IMR-90 (cell line): ENCODE results near the gene KLHL42. TPM values are rescaled to one million over a fixed set of nuclear protein-coding genes. Genes with fewer than 3 reads are reported as not detected.

Experiments used
- ATAC-seq: fragments of 200-7000 bp; cut with Tn5 transposase; 2 replicates; pipeline ENCODE4 v1.9.1; 2020; ENCODE audit warnings: low read depth, mild to moderate bottlenecking, moderate library complexity
- BruUV-seq: library from RNA; stranded (reverse); fragments of 400-500 nt; replicated peaks from 2 replicates; lab custom pipeline; 2021; lab: Mats Ljungman, UMichigan
- CTCF ChIA-PET: fragments of 300-600 bp; formaldehyde crosslinking; extraction: SDS; loops from one replicate; lab custom pipeline; 2021; ENCODE audit warnings: antibody characterized with exemption; lab: Yijun Ruan, JAX
- POLR2A ChIA-PET: fragments of 300-600 bp; sonication (Branson Sonifier 250); formaldehyde crosslinking; loops from one replicate; lab custom pipeline; 2022; ENCODE audit warnings: antibody characterized with exemption; ENCODE audit not compliant: unreplicated experiment; lab: Charles Lee
- DNase-seq: peaks from one replicate; pipeline ENCODE4 v3.0.0; 2013
- H2AFZ ChIP-seq: replicated peaks from 2 replicates; pipeline ENCODE3; 2013; ENCODE audit warnings: low read length, mild to moderate bottlenecking; ENCODE audit not compliant: poor library complexity
- H2AK5ac ChIP-seq: 2 replicates; pipeline ENCODE4 v1.6.1; 2013; ENCODE audit warnings: low read depth, low read length, inconsistent platforms
- H2AK9ac ChIP-seq: replicated peaks from 2 replicates; pipeline ENCODE3; 2013; ENCODE audit warnings: mild to moderate bottlenecking, low read depth, low read length, moderate library complexity; ENCODE audit not compliant: poor library complexity
- H2BK120ac ChIP-seq: 2 replicates; pipeline ENCODE4 v1.6.1; 2013; ENCODE audit warnings: low read depth, low read length, inconsistent platforms
- H2BK15ac ChIP-seq: 3 replicates; pipeline ENCODE4 v1.6.1; 2013; ENCODE audit warnings: low read depth, low read length, inconsistent platforms
- H2BK20ac ChIP-seq: 2 replicates; pipeline ENCODE4 v1.6.1; 2013; ENCODE audit warnings: low read depth, mild to moderate bottlenecking, inconsistent platforms, low read length, moderate library complexity
- H2BK5ac ChIP-seq: 2 replicates; pipeline ENCODE4 v1.6.1; 2013; ENCODE audit warnings: mild to moderate bottlenecking, low read depth, low read length, inconsistent platforms; ENCODE audit not compliant: poor library complexity, severe bottlenecking
- H3K14ac ChIP-seq: replicated peaks from 2 replicates; pipeline ENCODE4 v1.6.1; 2013; ENCODE audit warnings: low read depth, low read length, inconsistent platforms
- H3K18ac ChIP-seq: 2 replicates; pipeline ENCODE4 v1.6.1; 2013; ENCODE audit warnings: low read depth, low read length, control low read depth
- H3K23ac ChIP-seq: 2 replicates; pipeline ENCODE4 v1.6.1; 2013; ENCODE audit warnings: low read depth, low read length, inconsistent platforms
- H3K27ac ChIP-seq: 2 replicates; pipeline ENCODE4 v1.5.1; 2013; ENCODE audit warnings: mild to moderate bottlenecking, control low read depth, low read length; ENCODE audit not compliant: insufficient read depth
- H3K27me3 ChIP-seq: 2 replicates; pipeline ENCODE4 v1.6.1; 2013; ENCODE audit warnings: low read length; ENCODE audit not compliant: control insufficient read depth, insufficient read depth
- H3K36me3 ChIP-seq: 2 replicates; pipeline ENCODE4 v1.6.1; 2013; ENCODE audit warnings: low read length, mixed read lengths; ENCODE audit not compliant: control insufficient read depth, insufficient read depth
- H3K4ac ChIP-seq: 2 replicates; pipeline ENCODE4 v1.6.1; 2013; ENCODE audit warnings: low read depth, low read length, inconsistent platforms
- H3K4me1 ChIP-seq: 2 replicates; pipeline ENCODE4 v1.6.1; 2013; ENCODE audit warnings: low read length, mixed read lengths; ENCODE audit not compliant: control insufficient read depth, insufficient read depth
- H3K4me2 ChIP-seq: 2 replicates; pipeline ENCODE4 v1.6.1; 2013; ENCODE audit warnings: low read depth, mild to moderate bottlenecking, control low read depth, low read length, moderate library complexity
- H3K4me3 ChIP-seq: 2 replicates; pipeline ENCODE4 v1.5.1; 2013; ENCODE audit warnings: low read depth, mild to moderate bottlenecking, control low read depth, low read length, moderate library complexity; ENCODE audit not compliant: insufficient read depth
- H3K56ac ChIP-seq: 2 replicates; pipeline ENCODE4 v1.6.1; 2013; ENCODE audit warnings: low read length, inconsistent platforms; ENCODE audit not compliant: insufficient read depth; ENCODE audit errors: extremely low read depth
- H3K79me1 ChIP-seq, 2 experiments: 2 replicates each; pipeline ENCODE4 v1.6.1; 2013; ENCODE audit warnings: low read length in 2 of 2, inconsistent platforms in 1 of 2, low read depth in 1 of 2
- H3K9ac ChIP-seq: 2 replicates; pipeline ENCODE4 v1.6.1; 2013; ENCODE audit warnings: low read depth, low read length, control low read depth
- H3K9me1 ChIP-seq: 2 replicates; pipeline ENCODE4 v1.6.1; 2013; ENCODE audit warnings: low read length, inconsistent platforms; ENCODE audit not compliant: insufficient read depth
- H3K9me3 ChIP-seq: 2 replicates; pipeline ENCODE4 v1.6.1; 2013; ENCODE audit warnings: low read length; ENCODE audit not compliant: control insufficient read depth, insufficient read depth
- H4K20me1 ChIP-seq: 2 replicates; pipeline ENCODE4 v1.6.1; 2013; ENCODE audit warnings: low read length, inconsistent platforms; ENCODE audit not compliant: insufficient read depth
- H4K5ac ChIP-seq: 2 replicates; pipeline ENCODE4 v1.6.1; 2013; ENCODE audit warnings: mild to moderate bottlenecking, low read depth, low read length, control low read depth
- H4K8ac ChIP-seq, 2 experiments: 2 replicates each; pipeline ENCODE4 v1.6.1; 2013; ENCODE audit warnings: low read depth in 2 of 2, low read length in 2 of 2, control low read depth in 1 of 2, inconsistent platforms in 1 of 2
- H4K91ac ChIP-seq: 2 replicates; pipeline ENCODE4 v1.6.1; 2013; ENCODE audit warnings: low read depth, low read length, inconsistent platforms; ENCODE audit not compliant: insufficient read depth
- BHLHE40 ChIP-seq: fragments of 150-350 bp; IDR thresholded peaks from 2 replicates; pipeline ENCODE4 v1.6.1; 2016; ENCODE audit warnings: mild to moderate bottlenecking, low read depth, low read length
- ELK1 ChIP-seq: fragments of 150-350 bp; IDR thresholded peaks from 2 replicates; pipeline ENCODE4 v1.6.1; 2016; ENCODE audit warnings: low read depth, mild to moderate bottlenecking, low read length, moderate library complexity, borderline replicate concordance
- MAFK ChIP-seq: IDR thresholded peaks from 2 replicates; pipeline ENCODE4 v1.6.1; 2012; ENCODE audit warnings: low read depth, low read length, improper control_type of control experiment
- MAZ ChIP-seq: IDR thresholded peaks from 2 replicates; pipeline ENCODE4 v1.6.1; 2012; ENCODE audit warnings: low read depth, mild to moderate bottlenecking, low read length, improper control_type of control experiment, moderate library complexity, borderline replicate concordance
- MXI1 ChIP-seq: IDR thresholded peaks from 2 replicates; pipeline ENCODE4 v1.6.1; 2012; ENCODE audit warnings: low read depth, mild to moderate bottlenecking, low read length, moderate library complexity, borderline replicate concordance
- NFE2L2 ChIP-seq: fragments of 150-350 bp; IDR thresholded peaks from 2 replicates; pipeline ENCODE4 v1.6.1; 2016; ENCODE audit warnings: low read depth, mild to moderate bottlenecking, low read length
- POLR2A ChIP-seq: IDR thresholded peaks from 2 replicates; pipeline ENCODE4 v1.6.1; 2012; ENCODE audit warnings: mild to moderate bottlenecking, low read depth, low read length
- RAD21 ChIP-seq: IDR thresholded peaks from 2 replicates; pipeline ENCODE4 v1.6.1; 2012; ENCODE audit warnings: low read length, improper control_type of control experiment
- RCOR1 ChIP-seq: IDR thresholded peaks from 2 replicates; pipeline ENCODE4 v1.6.1; 2012; ENCODE audit warnings: mild to moderate bottlenecking, low read length, improper control_type of control experiment; ENCODE audit not compliant: insufficient replicate concordance
- SMC3 ChIP-seq: fragments of 150-350 bp; IDR thresholded peaks from 2 replicates; pipeline ENCODE4 v1.6.1; 2016; ENCODE audit warnings: low read depth, mild to moderate bottlenecking, antibody characterized with exemption, low read length, moderate library complexity
- WGBS, 2 experiments: methylation state at CpG; one replicate each; pipeline versions ENCODE4 v1.1.5 to v1.1.7; 2013; ENCODE audit warnings: missing lambda C conversion rate in 2 of 2; ENCODE audit not compliant: insufficient read length in 1 of 2; ENCODE audit errors: extremely low coverage in 2 of 2; 5-methylcytosine and 5-hydroxymethylcytosine counted together
- dilution Hi-C: fragments of 300-500 bp; cut with HindIII; formaldehyde crosslinking; loops from one replicate; pipeline ENCODE4 v1.14.3; 2018; ENCODE audit warnings: low sequenced_read_pairs; ENCODE audit not compliant: unreplicated experiment
- in situ Hi-C: fragments of 300-500 bp; cut with MboI; formaldehyde crosslinking; loops from 3 replicates; pipeline ENCODE4 v1.14.3; 2019; ENCODE audit warnings: low sequenced_read_pairs, inconsistent platforms, mixed read lengths
- intact Hi-C: fragments of 100-400 bp; cut with micrococcal nuclease; formaldehyde crosslinking; loops from 2 replicates; pipeline ENCODE4 v1.10.0; 2022
- polyA plus RNA-seq, 3 experiments: library from polyadenylated mRNA; depleted of rRNA; stranded (reverse); fragments of >200 nt; gene quantifications; 2 replicates each; pipeline ENCODE4 v1.2.3, GENCODE V29; 2012; ENCODE audit warnings: low replicate concordance in 1 of 3
- total RNA-seq: library from RNA; depleted of rRNA; stranded (reverse); fragments of >200 nt; gene quantifications from 2 replicates; pipeline ENCODE4 v1.2.3, GENCODE V29; 2012
- TF ChIP-seq, protein P1 (sequence below): conservative IDR thresholded peaks from 2 replicates; pipeline ENCODE4 v1.5.1; 2012; ENCODE audit warnings: mild to moderate bottlenecking, low read depth, low read length, improper control_type of control experiment

Gene KLHL42
- total and polyA plus RNA-seq, 2 of the 4 experiments (the other 2 are of a cell fraction), result 16.7 to 28.3 TPM

DNA sequence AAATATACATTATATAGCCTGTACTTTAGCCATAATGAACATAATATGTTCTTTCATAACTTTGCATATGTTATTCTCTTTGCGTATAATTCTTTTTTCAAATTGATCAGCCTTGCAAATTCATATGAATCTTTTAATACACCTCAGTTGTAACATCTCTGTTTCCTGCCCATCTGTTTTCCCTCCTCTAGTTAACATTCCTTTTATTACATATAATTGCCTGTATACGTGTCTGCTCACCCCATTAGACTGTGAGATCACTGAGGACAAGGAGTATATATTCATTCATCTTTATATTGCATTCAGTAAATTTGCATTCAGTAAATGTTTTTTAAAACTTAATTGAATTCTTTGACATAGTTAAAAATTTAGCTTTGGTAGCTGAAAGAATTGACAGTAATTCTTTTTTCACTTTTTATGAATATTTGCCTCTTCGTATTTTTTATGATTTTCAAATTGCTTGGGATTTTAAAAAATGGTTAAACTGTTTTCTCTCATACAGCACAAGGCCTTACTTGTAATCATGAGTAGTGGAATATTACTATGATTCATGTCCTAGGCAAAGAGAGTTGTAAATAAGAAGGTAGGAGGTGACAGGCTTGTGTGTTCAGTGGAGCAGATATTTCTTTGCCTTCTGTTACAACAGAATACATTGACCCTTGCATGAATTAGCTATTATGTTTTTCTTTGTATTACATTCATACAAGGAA, 32.8 kb upstream of the KLHL42 start:
- Histone ChIP-seq H3K9me3 (no peaks in the 10 kb centered on the region), H2AK5ac (no peak overlapping the region), H3K4me2 (no peak overlapping the region), H4K8ac (no peak overlapping the region), H3K36me3 (peaks cover 14% of the 10 kb centered on the region), H3K27ac (no peak overlapping the region), H2AK9ac (no peak overlapping the region), H3K4me3 (no peak overlapping the region), H3K9me1 (peaks cover 8% of the 10 kb centered on the region; the same call in 1 of the 2 replicates), H3K4me1 (peaks cover 6% of the 10 kb centered on the region), H3K79me1 (peaks cover 25 to 46% of the 10 kb centered on the region in 2 experiments), H2BK5ac (peak overlapping the region; percentile 72), H2BK120ac (no peak overlapping the region), H3K18ac (no peak overlapping the region), H3K9ac (peak overlapping the region; percentile 42; the same call in 1 of the 2 replicates), H3K14ac (no peak overlapping the region), H3K56ac (no peak overlapping the region), H4K5ac (no peak overlapping the region), H4K91ac (no peak overlapping the region), H2AFZ (no peak overlapping the region), H3K4ac (no peak overlapping the region), H2BK15ac (no peak overlapping the region), H3K23ac (no peak overlapping the region), H3K27me3 (no peaks in the 10 kb centered on the region), H4K20me1 (peaks cover 6% of the 10 kb centered on the region; the same call in 1 of the 2 replicates), H2BK20ac (no peak overlapping the region)
- ChIA-PET CTCF (no interaction called here), POLR2A (interaction anchor here (0.6 kb wide), 1 partner anchor 12 kb away, joined by 4 read pairs; no protein-coding TSS in a partner anchor)
- intact Hi-C loops (no loop called here), dilution Hi-C loops (no loop called here), in situ Hi-C loops (loop anchor here (10.0 to 25.0 kb wide), 2 partner anchors 428 to 1240 kb away; no protein-coding TSS in a partner anchor)
- no CpG with 5 or more reads among the region's 3 CpGs for WGBS, 2 experiments
- no peak for TF ChIP-seq NFE2L2
- TF ChIP-seq POLR2A, result no peak
- TF ChIP-seq RCOR1, result no peak
- TF ChIP-seq MAZ, result no peak
- no peak for TF ChIP-seq BHLHE40
- TF ChIP-seq ELK1, result no peak
- TF ChIP-seq MXI1, result no peak
- TF ChIP-seq, protein P1, sequence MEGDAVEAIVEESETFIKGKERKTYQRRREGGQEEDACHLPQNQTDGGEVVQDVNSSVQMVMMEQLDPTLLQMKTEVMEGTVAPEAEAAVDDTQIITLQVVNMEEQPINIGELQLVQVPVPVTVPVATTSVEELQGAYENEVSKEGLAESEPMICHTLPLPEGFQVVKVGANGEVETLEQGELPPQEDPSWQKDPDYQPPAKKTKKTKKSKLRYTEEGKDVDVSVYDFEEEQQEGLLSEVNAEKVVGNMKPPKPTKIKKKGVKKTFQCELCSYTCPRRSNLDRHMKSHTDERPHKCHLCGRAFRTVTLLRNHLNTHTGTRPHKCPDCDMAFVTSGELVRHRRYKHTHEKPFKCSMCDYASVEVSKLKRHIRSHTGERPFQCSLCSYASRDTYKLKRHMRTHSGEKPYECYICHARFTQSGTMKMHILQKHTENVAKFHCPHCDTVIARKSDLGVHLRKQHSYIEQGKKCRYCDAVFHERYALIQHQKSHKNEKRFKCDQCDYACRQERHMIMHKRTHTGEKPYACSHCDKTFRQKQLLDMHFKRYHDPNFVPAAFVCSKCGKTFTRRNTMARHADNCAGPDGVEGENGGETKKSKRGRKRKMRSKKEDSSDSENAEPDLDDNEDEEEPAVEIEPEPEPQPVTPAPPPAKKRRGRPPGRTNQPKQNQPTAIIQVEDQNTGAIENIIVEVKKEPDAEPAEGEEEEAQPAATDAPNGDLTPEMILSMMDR, result no peak
- TF ChIP-seq RAD21, result no peak
- no peak for TF ChIP-seq SMC3
- TF ChIP-seq MAFK, result no peak
- DNase-seq (peak; percentile 42), ATAC-seq (peak; percentile 53; the same call in 1 of the 2 replicates)
- no TSS peak for BruUV-seq
